ENCODE results near the gene NEMP1.

GRCh38 chr12:57090924-57091637 is 12.5 kb upstream of the NEMP1 start:
- TF ChIP-seq, protein P1, sequence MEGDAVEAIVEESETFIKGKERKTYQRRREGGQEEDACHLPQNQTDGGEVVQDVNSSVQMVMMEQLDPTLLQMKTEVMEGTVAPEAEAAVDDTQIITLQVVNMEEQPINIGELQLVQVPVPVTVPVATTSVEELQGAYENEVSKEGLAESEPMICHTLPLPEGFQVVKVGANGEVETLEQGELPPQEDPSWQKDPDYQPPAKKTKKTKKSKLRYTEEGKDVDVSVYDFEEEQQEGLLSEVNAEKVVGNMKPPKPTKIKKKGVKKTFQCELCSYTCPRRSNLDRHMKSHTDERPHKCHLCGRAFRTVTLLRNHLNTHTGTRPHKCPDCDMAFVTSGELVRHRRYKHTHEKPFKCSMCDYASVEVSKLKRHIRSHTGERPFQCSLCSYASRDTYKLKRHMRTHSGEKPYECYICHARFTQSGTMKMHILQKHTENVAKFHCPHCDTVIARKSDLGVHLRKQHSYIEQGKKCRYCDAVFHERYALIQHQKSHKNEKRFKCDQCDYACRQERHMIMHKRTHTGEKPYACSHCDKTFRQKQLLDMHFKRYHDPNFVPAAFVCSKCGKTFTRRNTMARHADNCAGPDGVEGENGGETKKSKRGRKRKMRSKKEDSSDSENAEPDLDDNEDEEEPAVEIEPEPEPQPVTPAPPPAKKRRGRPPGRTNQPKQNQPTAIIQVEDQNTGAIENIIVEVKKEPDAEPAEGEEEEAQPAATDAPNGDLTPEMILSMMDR (IDR thresholded peaks at IDR 0.05 in 4 of 5, conservative IDR thresholded peaks at IDR 0.05 in 1 of 5): no peak
- TF ChIP-seq POLR2A (IDR thresholded peaks at IDR 0.05): no peak

Data from gastrocnemius medialis (tissue), 4 donors.